CD4-positive, alpha-beta T cell treated with Interleukin-2 at 100 ng/mL for 4 hours (primary cell): ENCODE data around the gene CD14.
"Not testable (repeated sequence)": the region's sequence is repeated elsewhere in the genome, so short reads cannot be mapped to it uniquely, and the experiment has no call there.

Experiments
- DNase-seq: peaks from one replicate; pipeline ENCODE4 v3.0.0-alpha.2; 2020; ENCODE audit warnings: low spot score

Gene CD14

GRCh38 chr5:140633021-140633471 is at the start of gene CD14:
Gene CD14, minus strand, starts transcription at chr5:140633175. Its CDS starts 104 bp downstream, at chr5:140633071.
- peak; percentile 7 for DNase-seq

DNA sequence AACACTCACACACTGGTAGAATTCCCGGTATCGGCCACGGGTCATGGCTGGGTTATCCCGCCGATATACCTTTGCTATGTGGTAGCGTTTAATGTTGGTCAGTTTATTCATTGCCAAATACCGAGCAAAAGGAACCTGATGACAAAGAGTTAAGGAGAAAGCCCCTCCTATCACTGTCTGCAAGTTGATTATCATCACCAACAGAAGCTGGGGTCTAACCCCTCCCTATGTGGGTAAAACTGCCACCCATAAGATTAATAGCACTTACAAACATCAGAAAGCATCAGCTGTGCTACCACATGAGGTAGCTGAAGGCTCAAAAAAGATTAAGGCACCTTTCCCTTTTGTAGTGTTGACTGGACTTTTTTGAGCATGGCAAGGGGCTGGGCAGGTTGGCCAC is 46.0 kb upstream of the CD14 start:
- no peak for DNase-seq

DNA sequence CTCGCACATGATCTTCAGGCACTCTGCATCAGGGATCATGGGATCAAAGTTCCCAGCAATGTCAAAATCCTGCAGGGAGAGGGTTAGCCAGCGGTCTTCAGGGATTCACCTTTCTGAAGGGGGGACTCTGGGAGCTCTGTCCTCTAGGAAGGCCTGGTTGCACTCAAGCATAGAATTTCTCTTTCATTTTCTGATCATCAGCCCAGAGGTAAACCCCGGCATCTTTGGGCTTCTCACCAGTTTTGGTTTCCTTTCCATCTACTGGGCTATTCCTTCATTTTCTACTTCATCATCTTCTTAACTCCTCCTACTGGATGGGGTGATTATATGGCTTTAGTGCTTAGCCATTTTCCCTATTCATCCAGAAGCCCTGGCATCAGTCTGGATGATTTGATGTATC is 45.0 kb upstream of the CD14 start:
- no peak for DNase-seq

DNA sequence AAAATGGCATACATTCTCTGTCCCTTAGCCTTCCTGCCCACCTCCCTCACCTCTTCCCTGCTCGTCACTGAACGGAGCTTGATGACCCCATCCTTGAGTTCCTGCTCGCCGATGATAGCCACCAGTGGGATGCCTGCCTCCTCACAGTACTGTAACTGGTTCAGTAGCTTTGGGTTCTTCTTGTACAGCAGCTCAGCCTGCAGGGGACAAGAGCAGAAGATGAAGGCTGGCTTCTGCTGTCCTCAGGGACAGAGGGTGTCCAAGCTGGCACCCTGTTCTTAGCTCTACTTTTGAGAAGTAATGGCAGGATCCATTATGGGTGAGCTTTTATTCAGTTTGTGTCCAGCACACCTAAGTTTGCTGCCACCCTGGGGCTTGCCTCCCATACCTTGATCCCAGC is 41.7 kb upstream of the CD14 start:
- no peak for DNase-seq

GRCh38 chr5:140674211-140674610 is 41.2 kb upstream of the CD14 start:
- no peak for DNase-seq

DNA sequence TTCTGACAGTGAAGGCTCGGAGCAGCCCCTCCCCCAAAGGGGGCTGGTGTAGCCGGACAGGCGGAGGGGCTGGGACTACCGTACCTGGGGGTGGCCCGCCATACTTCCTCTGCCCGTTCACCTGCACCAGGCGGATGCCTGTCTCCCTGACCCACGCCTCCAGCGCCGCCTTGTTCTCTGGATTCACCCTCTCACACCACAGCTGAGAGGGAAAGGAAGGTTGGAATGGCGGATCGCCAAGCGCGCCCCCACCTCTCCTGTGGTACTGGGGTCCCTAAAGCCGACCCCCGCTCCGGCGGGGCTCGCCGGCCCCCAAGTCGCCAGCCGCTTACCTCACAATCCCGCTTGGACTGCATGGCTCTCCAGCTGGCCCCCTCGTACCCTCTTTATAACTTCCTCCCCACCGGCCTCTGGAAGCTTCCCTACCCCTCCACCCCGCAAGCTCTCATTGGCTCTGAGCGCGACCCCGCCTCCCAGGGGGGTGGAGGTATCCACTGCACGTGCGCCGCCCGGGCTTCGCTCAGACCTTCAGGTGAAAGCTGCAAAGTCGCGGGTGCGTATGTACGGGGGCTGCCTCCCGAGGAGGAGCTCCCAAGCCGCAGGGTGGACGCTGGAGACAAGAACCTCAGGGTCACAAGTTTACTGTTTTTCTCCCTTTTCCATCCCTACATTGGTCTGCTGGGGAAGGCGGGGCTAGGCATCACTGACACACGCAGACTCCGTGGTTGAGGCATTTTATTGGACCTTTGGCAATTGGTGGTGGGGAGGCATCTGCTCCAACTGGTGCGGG is 40.4 kb upstream of the CD14 start, which contains the start of gene DND1:
TSS of gene DND1 (minus strand) at position 390 of the 790 bp plus-strand sequence. CDS start at position 356, 34 bp downstream.
- DNase-seq = no peak

GRCh38 chr5:140672455-140673186 is 39.6 kb upstream of the CD14 start:
- peak; percentile 2 for DNase-seq

DNA sequence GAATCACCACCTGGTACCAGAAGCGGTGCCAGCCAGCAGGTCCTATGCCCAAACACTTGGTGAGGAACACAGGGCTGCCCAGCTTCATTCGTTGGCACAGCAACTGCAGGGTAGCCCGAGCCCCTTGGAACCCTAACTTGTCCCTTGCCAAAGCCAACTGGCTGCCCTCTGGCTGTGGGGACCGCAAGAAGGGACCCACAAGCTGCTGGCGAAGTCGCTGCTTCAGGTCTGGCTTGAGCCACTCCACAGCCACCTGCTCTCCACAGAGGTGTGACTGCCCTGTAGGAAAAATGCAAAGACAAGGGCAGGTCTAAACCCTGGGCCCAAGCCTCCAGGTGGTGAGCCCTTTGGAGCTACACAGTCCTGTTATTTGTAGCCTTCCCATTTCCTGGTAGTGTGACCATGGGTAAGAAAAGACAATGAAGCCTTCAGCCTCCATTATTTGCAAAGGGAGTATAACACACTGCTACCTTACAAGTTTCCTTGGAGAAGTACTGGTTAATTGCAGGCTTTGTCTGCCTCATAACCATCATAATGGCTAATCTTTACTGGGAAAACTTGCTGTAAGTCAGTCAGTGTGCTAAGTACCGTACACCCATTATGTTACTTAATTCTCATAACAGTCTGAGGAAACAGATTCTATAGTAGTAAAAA is 38.6 kb upstream of the CD14 start:
- DNase-seq = no peak

- not testable (repeated sequence) for DNase-seq
These were observed 38.1 kb upstream of the CD14 start for GRCh38 chr5:140671035-140671434.

DNA sequence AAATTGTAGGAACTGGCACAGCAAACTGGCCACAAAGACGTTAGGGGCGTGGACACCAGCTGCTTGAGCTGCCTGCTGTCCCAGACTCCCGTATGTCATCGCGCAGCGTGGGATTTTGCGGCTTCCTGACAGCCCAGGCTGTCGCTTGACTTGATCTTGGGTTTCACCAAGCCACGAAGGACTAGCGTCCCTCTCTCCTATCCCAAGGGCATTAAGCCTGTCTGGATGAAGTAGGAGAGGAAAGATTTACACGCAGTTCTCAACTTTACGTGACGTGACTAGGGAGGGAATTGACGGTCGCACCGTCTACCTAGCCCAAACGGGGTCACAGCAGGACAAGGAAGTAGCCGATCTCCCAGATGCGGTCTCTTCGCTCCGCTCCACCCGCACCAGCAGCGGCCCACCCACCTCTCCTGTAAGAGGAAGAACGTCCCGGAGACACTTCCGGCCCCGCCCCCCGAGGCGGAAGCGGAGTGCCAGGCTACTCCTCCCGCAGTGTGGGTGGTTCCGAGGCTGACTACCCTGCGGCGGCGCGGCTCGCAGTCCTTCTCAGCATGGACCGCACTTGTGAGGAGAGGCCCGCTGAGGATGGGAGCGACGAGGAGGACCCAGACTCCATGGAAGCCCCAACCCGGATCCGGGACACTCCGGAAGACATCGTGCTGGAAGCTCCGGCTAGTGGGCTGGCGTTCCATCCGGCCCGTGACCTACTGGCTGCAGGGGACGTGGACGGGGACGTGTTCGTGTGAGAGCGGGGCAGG is 31.6 kb upstream of the CD14 start, which contains the start of gene WDR55:
TSS of gene WDR55 (plus strand) at position 546 of the 761 bp plus-strand sequence. CDS start at position 555, 9 bp downstream.
- peak; percentile 94 for DNase-seq

GRCh38 chr5:140664030-140664358 is 31.0 kb upstream of the CD14 start:
- DNase-seq = no peak

DNA sequence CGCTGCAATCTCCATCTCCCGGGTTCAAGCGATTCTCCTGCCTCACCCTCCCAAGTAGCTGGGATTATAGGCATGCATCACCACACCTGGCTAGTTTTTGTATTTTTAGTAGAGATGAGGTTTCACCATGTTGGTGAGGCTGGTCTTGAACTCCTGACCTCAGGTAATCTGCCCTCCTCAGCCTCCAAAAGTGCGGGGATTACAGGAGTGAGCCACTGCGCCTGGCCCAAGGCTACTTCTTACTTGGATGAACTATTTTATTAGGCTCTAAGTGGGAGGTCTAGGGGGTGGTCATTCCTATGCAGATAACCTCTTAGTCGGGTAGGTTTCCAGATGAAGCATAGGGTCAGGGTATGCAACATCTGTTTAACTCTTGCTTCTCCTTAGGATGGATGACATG is 27.4 kb upstream of the CD14 start:
- DNase-seq = not testable (repeated sequence)

- DNase-seq = no peak
These were observed 25.9 kb upstream of the CD14 start for GRCh38 chr5:140658870-140659269.

DNA sequence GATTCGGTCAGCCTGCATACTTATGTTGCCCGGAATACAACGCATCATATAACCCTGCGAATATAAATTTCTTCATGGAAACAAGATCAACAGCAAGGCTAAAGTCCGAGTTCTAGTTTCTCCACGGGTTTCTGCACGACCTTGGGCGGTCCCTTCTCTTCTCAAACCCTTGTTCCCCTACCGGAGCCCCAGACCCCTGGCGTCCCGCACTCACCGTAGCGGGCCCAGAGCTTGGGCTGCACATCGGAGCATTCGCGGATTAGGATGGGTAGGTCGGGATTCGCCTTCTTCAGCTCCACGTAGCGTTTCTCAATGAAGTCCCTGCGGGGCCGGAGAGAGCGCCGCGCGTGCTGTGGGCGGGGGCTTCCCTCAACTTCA is 14.1 kb upstream of the CD14 start:
- no peak for DNase-seq

- DNase-seq = no peak
These were observed 9.7 kb upstream of the CD14 start for GRCh38 chr5:140642718-140643117.

DNA sequence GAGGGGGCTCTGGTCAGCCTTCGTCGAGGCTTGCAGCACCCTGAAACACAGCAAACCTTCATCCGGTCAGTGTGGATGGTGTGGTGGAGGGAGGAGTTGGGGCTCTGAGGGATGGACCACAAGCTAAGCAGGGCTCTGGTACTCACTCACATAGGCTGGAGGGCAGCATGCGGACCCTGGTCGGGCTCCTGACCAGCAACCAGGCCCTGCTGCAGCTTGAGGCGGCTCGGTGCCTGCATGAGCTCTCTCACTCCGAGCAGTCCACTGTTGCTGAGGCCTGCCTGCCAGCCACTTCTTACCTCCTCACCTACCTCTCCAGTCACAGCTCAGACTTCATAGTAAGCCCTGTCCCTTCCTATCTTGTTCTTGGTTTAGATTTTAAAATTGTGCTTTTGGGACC is 8.7 kb upstream of the CD14 start:
- no peak for DNase-seq

DNA sequence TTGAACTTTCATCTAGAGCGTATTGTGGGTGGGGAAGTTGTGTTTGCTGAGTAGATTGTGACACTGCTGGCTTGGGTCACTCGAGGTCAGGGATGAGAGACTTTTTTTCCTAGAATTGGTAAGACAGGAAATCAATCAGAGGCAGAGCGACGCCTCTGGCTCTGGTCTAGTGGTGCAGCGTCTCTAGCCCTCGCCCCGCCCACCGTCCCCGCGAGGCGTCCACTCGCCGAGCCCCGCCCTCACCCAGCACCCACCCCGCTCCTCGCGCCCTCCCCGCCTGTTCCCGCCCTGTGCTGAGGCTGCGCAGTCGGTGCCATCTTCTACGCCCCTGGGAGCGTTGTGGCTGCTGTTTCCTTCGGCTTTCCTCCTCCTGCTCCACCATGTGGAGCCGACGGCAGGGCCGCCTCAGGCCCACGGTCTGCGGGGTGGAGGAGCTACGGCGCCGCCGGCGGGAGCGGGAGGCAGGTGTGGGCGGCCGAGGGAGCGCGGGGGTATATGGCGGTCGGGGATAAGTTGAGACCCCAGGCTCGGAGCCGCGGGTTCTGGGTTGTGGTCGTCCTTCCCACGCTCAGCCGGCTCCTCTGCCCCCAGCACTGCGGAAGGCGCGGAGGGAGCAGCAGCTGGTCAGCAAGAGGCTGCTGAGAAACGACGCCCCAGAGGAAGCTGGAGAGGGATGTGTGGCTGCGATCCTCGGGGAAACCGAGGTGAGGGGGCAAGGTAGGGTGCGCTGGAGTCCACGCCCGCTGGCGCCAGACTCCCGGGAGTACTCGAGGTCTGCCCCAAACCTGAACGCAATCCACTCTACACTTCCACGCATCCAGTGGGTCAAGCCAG is 6.4 kb upstream of the CD14 start, which contains the start of gene TMCO6:
TSS of gene TMCO6 (plus strand) at position 304 of the 834 bp plus-strand sequence. CDS start at position 381, 77 bp downstream.
- DNase-seq = peak; percentile 97

DNA sequence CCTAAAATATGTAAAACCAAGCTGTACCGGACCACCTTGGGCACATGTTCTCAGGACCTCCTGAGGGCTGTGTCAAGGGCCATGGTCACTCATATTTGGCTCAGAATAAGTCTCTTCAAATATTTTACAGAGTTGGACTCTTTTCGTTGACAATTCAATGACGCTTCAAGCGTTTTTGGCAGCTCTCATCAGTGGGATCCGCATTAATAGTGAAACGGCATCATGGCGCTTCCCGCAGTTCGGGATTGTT is 5.8 kb upstream of the CD14 start:
- not testable (repeated sequence) for DNase-seq

- no peak for DNase-seq
These were observed 4.6 kb upstream of the CD14 start for GRCh38 chr5:140637371-140638100.
